ENCODE results near the gene TRPC4AP. TPM values are rescaled to one million over a fixed set of nuclear protein-coding genes. Genes with fewer than 3 reads are reported as not detected.

TRPC4AP gene
- total and polyA plus RNA-seq, 9 donors, result 30.5 to 51.8 (median 40.7) TPM

GRCh38 chr20:35014537-35014936, 78.1 kb downstream of the TRPC4AP start:
- H3K36me3 ChIP-seq, result no peaks in the 10 kb centered on the region
- no peak overlapping the region for H3K4me3 ChIP-seq
- DNase-seq, result no peak
- intact Hi-C loops (cut with DNase I), result no loop called here
- 92 to 94% (median 93%) methylated on average over 5 of the region's 5 CpGs for WGBS, 3 donors
- H3K9me3 ChIP-seq, result no peaks in the 10 kb centered on the region
- H3K27ac ChIP-seq, result no peak overlapping the region
- no peaks in the 10 kb centered on the region for H3K4me1 ChIP-seq (ENCODE audit: insufficient read depth)
- TF ChIP-seq CTCF (IDR thresholded peaks at IDR 0.05), result no peak
- TF ChIP-seq POLR2A (IDR thresholded peaks at IDR 0.05), result no peak
- TF ChIP-seq EP300 (IDR thresholded peaks at IDR 0.05), result no peak
- H3K27me3 ChIP-seq, result no peaks in the 10 kb centered on the region

GRCh38 chr20:35013421-35014411, 78.9 kb downstream of the TRPC4AP start:
- DNase-seq, result no peak
- no peak overlapping the region for H3K27ac ChIP-seq
- intact Hi-C loops (cut with DNase I), result no loop called here
- TF ChIP-seq POLR2A (IDR thresholded peaks at IDR 0.05), result no peak
- no peak for TF ChIP-seq EP300 (IDR thresholded peaks at IDR 0.05)
- TF ChIP-seq CTCF (IDR thresholded peaks at IDR 0.05), result no peak
- no peak overlapping the region for H3K4me3 ChIP-seq
- 85 to 90% (median 88%) methylated on average over 13 of the region's 13 CpGs for WGBS, 3 donors
- no peaks in the 10 kb centered on the region for H3K36me3 ChIP-seq
- H3K9me3 ChIP-seq, result no peaks in the 10 kb centered on the region
- H3K27me3 ChIP-seq, result no peaks in the 10 kb centered on the region
- H3K4me1 ChIP-seq (ENCODE audit: insufficient read depth), result no peaks in the 10 kb centered on the region

- no peak overlapping the region for H3K4me3 ChIP-seq
- H3K4me1 ChIP-seq (ENCODE audit: insufficient read depth), result no peaks in the 10 kb centered on the region
- 78 to 81% (median 81%) methylated on average over 13 of the region's 13 CpGs for WGBS, 3 donors
- H3K36me3 ChIP-seq, result no peaks in the 10 kb centered on the region
- intact Hi-C loops (cut with DNase I), result no loop called here
- DNase-seq, result peak in 1 of 5 donors; percentile 34
- H3K27ac ChIP-seq, result no peak overlapping the region
- H3K27me3 ChIP-seq, result no peaks in the 10 kb centered on the region
- TF ChIP-seq EP300 (IDR thresholded peaks at IDR 0.05) (no peak), CTCF (IDR thresholded peaks at IDR 0.05) (no peak), POLR2A (IDR thresholded peaks at IDR 0.05) (no peak)
- H3K9me3 ChIP-seq, result no peaks in the 10 kb centered on the region
Observed at GRCh38 chr20:35012227-35013069, 80.2 kb downstream of the TRPC4AP start.

GRCh38 chr20:35011589-35012226, 80.9 kb downstream of the TRPC4AP start:
- 49 to 59% (median 53%) methylated on average over 5 of the region's 5 CpGs for WGBS, 3 donors
- H3K36me3 ChIP-seq, result no peaks in the 10 kb centered on the region
- H3K27me3 ChIP-seq, result no peaks in the 10 kb centered on the region
- peak in 1 of 5 donors; percentile 9 for DNase-seq
- TF ChIP-seq POLR2A (IDR thresholded peaks at IDR 0.05) (no peak), CTCF (IDR thresholded peaks at IDR 0.05) (no peak), EP300 (IDR thresholded peaks at IDR 0.05) (no peak)
- no peaks in the 10 kb centered on the region for H3K4me1 ChIP-seq (ENCODE audit: insufficient read depth)
- intact Hi-C loops (cut with DNase I), result no loop called here
- H3K9me3 ChIP-seq, result no peaks in the 10 kb centered on the region
- H3K4me3 ChIP-seq, result no peak overlapping the region
- no peak overlapping the region for H3K27ac ChIP-seq
